Endothelial cell of umbilical vein (primary cell): ENCODE data around the gene MKRN1. TPM values are rescaled to one million over a fixed set of nuclear protein-coding genes. Genes with fewer than 3 reads are reported as not detected.
"Not testable (repeated sequence)": the region's sequence is repeated elsewhere in the genome, so short reads cannot be mapped to it uniquely, and the experiment has no call there.

Experiments used
- BruUV-seq: library from RNA; stranded (reverse); fragments of 400-500 nt; replicated peaks from 2 replicates; lab custom pipeline; 2021; lab: Mats Ljungman, UMichigan
- CTCF ChIA-PET: fragments of 300-600, 350-600 bp; sonication (Branson Sonifier 250); formaldehyde crosslinking; loops from one replicate; lab custom pipeline; 2021; ENCODE audit warnings: antibody characterized with exemption, inconsistent platforms; lab: Charles Lee
- POLR2A ChIA-PET: fragments of 300-600, 350-600 bp; sonication (Branson Sonifier 250); formaldehyde crosslinking; loops from one replicate; lab custom pipeline; 2021; ENCODE audit warnings: antibody characterized with exemption, inconsistent platforms; lab: Charles Lee
- DNase-seq: peaks from one replicate; pipeline ENCODE4 v3.0.0-alpha.2; 2011; ENCODE audit warnings: low read depth, low spot score
- FAIRE-seq: peaks from 2 replicates; lab custom pipeline; 2011; peaks lifted over from hg19 to GRCh38; lab: Jason Lieb, UNC
- H2AFZ ChIP-seq: 2 replicates; pipeline ENCODE4 v1.6.0; 2012; ENCODE audit warnings: low read depth, low read length, control low read depth, inconsistent platforms
- H3K27ac ChIP-seq: 2 replicates; pipeline ENCODE4 v1.5.1; 2011; ENCODE audit warnings: low read depth, mild to moderate bottlenecking, control low read depth, low read length, moderate library complexity; ENCODE audit not compliant: insufficient read depth
- H3K27me3 ChIP-seq, 2 experiments: 2 replicates each; pipeline versions ENCODE4 v1.6.0 to v1.6.1; 2011; ENCODE audit warnings: low read length in 2 of 2, mixed read lengths in 1 of 2; ENCODE audit not compliant: control insufficient read depth in 2 of 2, insufficient read depth in 2 of 2
- H3K36me3 ChIP-seq, 2 experiments: 2 replicates in 1 of 2; 3 replicates in 1 of 2; pipeline ENCODE4 v1.5.1; 2011; ENCODE audit warnings: low read length in 2 of 2, mild to moderate bottlenecking in 1 of 2, moderate library complexity in 1 of 2; ENCODE audit not compliant: control insufficient read depth in 2 of 2, insufficient read depth in 2 of 2; ENCODE audit errors: extremely low read depth in 1 of 2
- H3K4me1 ChIP-seq: 3 replicates; pipeline ENCODE4 v1.5.1; 2011; ENCODE audit warnings: mild to moderate bottlenecking, low read length; ENCODE audit not compliant: control insufficient read depth, insufficient read depth; ENCODE audit errors: extremely low read depth
- H3K4me2 ChIP-seq: 2 replicates; pipeline ENCODE4 v1.6.1; 2011; ENCODE audit warnings: low read length, control low read depth, mixed read lengths; ENCODE audit not compliant: insufficient read depth
- H3K4me3 ChIP-seq, 3 experiments: fragments of 200-600 bp in 1 of 3; sonication (generic), shearing (Covaris generic) in 1 of 3; replicated peaks in 1 of 3; 2 replicates each; pipeline ENCODE4 v1.5.1; 2011 to 2016; ENCODE audit warnings: control low read depth in 3 of 3, low read length in 3 of 3, mild to moderate bottlenecking in 2 of 3, inconsistent platforms in 1 of 3, low read depth in 1 of 3, moderate library complexity in 1 of 3; ENCODE audit not compliant: insufficient read depth in 1 of 3
- H3K79me2 ChIP-seq: 2 replicates; pipeline ENCODE4 v1.6.0; 2012; ENCODE audit warnings: low read length, inconsistent platforms; ENCODE audit not compliant: control insufficient read depth, insufficient read depth
- H3K9ac ChIP-seq: replicated peaks from 2 replicates; pipeline ENCODE3; 2011; ENCODE audit warnings: low read length, control low read depth; ENCODE audit not compliant: insufficient read depth; ENCODE audit errors: extremely low read depth
- H3K9me1 ChIP-seq: replicated peaks from 3 replicates; pipeline ENCODE4 v1.6.0; 2011; ENCODE audit warnings: mild to moderate bottlenecking, low read length; ENCODE audit not compliant: control insufficient read depth, insufficient read depth; ENCODE audit errors: extremely low read depth
- H3K9me3 ChIP-seq: replicated peaks from 2 replicates; pipeline ENCODE4 v1.5.1; 2012; ENCODE audit warnings: low read length, inconsistent platforms; ENCODE audit not compliant: control insufficient read depth, insufficient read depth
- H4K20me1 ChIP-seq: replicated peaks from 2 replicates; pipeline ENCODE3; 2011; ENCODE audit warnings: mild to moderate bottlenecking, low read length; ENCODE audit not compliant: control insufficient read depth, insufficient read depth; ENCODE audit errors: extremely low read depth
- EZH2 ChIP-seq: IDR thresholded peaks from 2 replicates; pipeline ENCODE4 v1.6.1; 2012; ENCODE audit warnings: borderline replicate concordance, low read depth, mild to moderate bottlenecking, moderate library complexity, low read length, inconsistent platforms; ENCODE audit not compliant: severe bottlenecking
- FOS ChIP-seq: IDR thresholded peaks from 2 replicates; pipeline ENCODE4 v1.6.1; 2011; ENCODE audit warnings: mild to moderate bottlenecking, low read length, moderate library complexity, borderline replicate concordance; ENCODE audit not compliant: insufficient read depth
- GATA2 ChIP-seq: IDR thresholded peaks from 2 replicates; pipeline ENCODE4 v1.7.0; 2011; ENCODE audit warnings: low read depth, mild to moderate bottlenecking, moderate library complexity, mixed read lengths, low read length; ENCODE audit not compliant: insufficient read length, insufficient read depth
- JUN ChIP-seq: IDR thresholded peaks from 2 replicates; pipeline ENCODE4 v1.6.1; 2011; ENCODE audit warnings: borderline replicate concordance, low read depth; ENCODE audit not compliant: insufficient read length, insufficient read depth
- MYC ChIP-seq: IDR thresholded peaks from one replicate; pipeline ENCODE4 v1.6.1; 2011; ENCODE audit warnings: mild to moderate bottlenecking, low read depth, low read length
- POLR2A ChIP-seq: IDR thresholded peaks from 2 replicates; pipeline ENCODE4 v1.6.1; 2012; ENCODE audit warnings: low read depth, mild to moderate bottlenecking, control low read depth, low read length
- POLR2AphosphoS5 ChIP-seq: IDR thresholded peaks from 2 replicates; pipeline ENCODE4 v1.6.1; 2012; ENCODE audit warnings: low read depth, mild to moderate bottlenecking, control low read depth, low read length, moderate library complexity; ENCODE audit not compliant: insufficient read depth
- dilution Hi-C: fragments of 300-500 bp; cut with MboI; formaldehyde crosslinking; loops from one replicate; pipeline ENCODE4 v1.15.0; 2019; ENCODE audit warnings: low sequenced_read_pairs; ENCODE audit not compliant: extremely low pct_ligation_motif_present
- intact Hi-C: fragments of 100-400 bp; cut with micrococcal nuclease; formaldehyde crosslinking; loops from one replicate; pipeline ENCODE4 v1.10.0; 2022
- polyA plus RNA-seq, 4 experiments: library from polyadenylated mRNA; depleted of rRNA in 3 of 4; stranded (reverse) in 3 of 4; unstranded in 1 of 4; fragments of >200 nt; gene quantifications; 2 replicates each; pipeline versions ENCODE4 v1.2.1 to v1.2.3, GENCODE V29; 2011 to 2012; ENCODE audit warnings: missing spikeins in 1 of 4
- total RNA-seq: library from RNA; stranded (reverse); gene quantifications from 2 replicates; pipeline ENCODE4 v1.2.3, GENCODE V29; 2021
- TF ChIP-seq, protein P1 (sequence below), 2 donors: IDR thresholded peaks; 1 replicate in 1 of 2; 2 replicates in 1 of 2; pipeline ENCODE4 v1.5.1; 2011; ENCODE audit warnings: low read length in 2 of 2, mild to moderate bottlenecking in 2 of 2, moderate library complexity in 2 of 2, control low read depth in 1 of 2, inconsistent platforms in 1 of 2, low read depth in 1 of 2; ENCODE audit not compliant: insufficient read depth in 1 of 2; ENCODE audit errors: extremely low read depth in 1 of 2
- TF ChIP-seq, protein P2 (sequence below): IDR thresholded peaks from 2 replicates; pipeline ENCODE4 v1.6.1; 2011; ENCODE audit not compliant: insufficient read depth, insufficient read length

Gene MKRN1
- total and polyA plus RNA-seq, 2 donors (not counting 3 experiments of a cell fraction or from before 2014, with no cell fraction given), result 24.9 to 52.2 TPM

DNA sequence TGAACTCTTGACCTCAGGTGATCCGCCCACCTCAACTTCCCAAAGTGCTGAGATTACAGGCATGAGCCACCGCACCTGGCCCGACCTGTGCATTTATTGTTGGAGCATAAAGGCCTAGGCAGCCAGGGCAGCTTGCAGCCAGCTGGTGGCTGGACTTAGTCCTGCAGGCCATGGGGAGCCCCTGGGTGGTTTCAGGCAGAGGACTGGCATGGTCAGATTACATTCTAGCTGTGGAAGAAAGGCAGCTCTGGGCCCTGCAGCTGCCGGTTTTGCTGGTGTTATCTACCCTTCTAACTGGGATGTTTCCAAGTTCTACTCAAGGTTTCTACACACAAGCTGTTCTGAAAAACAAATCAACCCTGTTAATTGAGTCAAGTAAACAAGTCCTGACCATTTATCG, 22.7 kb upstream of the MKRN1 start:
- Histone ChIP-seq H4K20me1 (no peaks in the 10 kb centered on the region), H3K79me2 (no peaks in the 10 kb centered on the region), H3K9me3 (no peaks in the 10 kb centered on the region), H3K27me3 (no peaks in the 10 kb centered on the region), H2AFZ (no peak overlapping the region), H3K27ac (no peak overlapping the region), H3K4me2 (no peak overlapping the region), H3K4me3 (no peak overlapping the region), H3K36me3 (no peaks in the 10 kb centered on the region), H3K4me1 (no peaks in the 10 kb centered on the region), H3K9me1 (no peaks in the 10 kb centered on the region), H3K9ac (no peak overlapping the region)
- DNase-seq, result no peak
- TF ChIP-seq JUN (no peak), MYC (no peak), FOS (no peak), GATA2 (no peak), POLR2A (no peak), EZH2 (no peak), POLR2AphosphoS5 (no peak)
- TF ChIP-seq, protein P1, sequence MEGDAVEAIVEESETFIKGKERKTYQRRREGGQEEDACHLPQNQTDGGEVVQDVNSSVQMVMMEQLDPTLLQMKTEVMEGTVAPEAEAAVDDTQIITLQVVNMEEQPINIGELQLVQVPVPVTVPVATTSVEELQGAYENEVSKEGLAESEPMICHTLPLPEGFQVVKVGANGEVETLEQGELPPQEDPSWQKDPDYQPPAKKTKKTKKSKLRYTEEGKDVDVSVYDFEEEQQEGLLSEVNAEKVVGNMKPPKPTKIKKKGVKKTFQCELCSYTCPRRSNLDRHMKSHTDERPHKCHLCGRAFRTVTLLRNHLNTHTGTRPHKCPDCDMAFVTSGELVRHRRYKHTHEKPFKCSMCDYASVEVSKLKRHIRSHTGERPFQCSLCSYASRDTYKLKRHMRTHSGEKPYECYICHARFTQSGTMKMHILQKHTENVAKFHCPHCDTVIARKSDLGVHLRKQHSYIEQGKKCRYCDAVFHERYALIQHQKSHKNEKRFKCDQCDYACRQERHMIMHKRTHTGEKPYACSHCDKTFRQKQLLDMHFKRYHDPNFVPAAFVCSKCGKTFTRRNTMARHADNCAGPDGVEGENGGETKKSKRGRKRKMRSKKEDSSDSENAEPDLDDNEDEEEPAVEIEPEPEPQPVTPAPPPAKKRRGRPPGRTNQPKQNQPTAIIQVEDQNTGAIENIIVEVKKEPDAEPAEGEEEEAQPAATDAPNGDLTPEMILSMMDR (IDR thresholded peaks at IDR 0.05; ENCODE audit: extremely low read depth in 1 of 2, insufficient read depth in 1 of 2, low read depth in 1 of 2, low read length in 2 of 2), result no peak
- TF ChIP-seq, protein P2, sequence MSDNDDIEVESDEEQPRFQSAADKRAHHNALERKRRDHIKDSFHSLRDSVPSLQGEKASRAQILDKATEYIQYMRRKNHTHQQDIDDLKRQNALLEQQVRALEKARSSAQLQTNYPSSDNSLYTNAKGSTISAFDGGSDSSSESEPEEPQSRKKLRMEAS, result no peak
- CTCF ChIA-PET, result interaction anchor here (1.5 kb wide), 1 partner anchor 16 kb away, joined by 7 read pairs; no protein-coding TSS in a partner anchor
- BruUV-seq, result no TSS peak
- POLR2A ChIA-PET, result no interaction called here
- no peak for FAIRE-seq
- intact Hi-C loops (no loop called here), dilution Hi-C loops (no loop called here)

DNA sequence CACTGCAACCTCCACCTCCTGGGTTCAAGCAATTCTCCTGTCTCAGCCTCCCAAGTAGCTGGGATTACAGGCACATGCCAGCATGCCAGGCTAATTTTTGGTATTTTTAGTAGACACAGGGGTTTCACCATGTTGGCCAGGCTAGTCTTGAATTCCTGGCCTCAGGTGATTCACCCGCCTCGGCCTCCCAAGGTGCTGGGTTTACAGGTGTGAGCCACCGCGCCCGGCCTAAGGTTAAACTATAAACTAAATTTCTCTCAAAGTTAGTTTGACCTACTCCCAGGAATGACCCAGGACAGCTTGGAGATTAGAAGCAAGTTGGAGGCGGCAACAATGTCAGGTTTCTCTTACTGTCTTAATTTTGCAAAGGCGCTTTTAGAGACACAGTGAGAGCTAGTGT, 18.5 kb upstream of the MKRN1 start:
- H3K9me3 ChIP-seq, H3K9me1 ChIP-seq, H3K4me1 ChIP-seq, H3K9ac ChIP-seq, H2AFZ ChIP-seq, POLR2A ChIA-PET, dilution Hi-C loops, H3K4me2 ChIP-seq, BruUV-seq, FAIRE-seq, H3K4me3 ChIP-seq, H3K79me2 ChIP-seq, intact Hi-C loops, H3K36me3 ChIP-seq, DNase-seq, H3K27me3 ChIP-seq, H3K27ac ChIP-seq, H4K20me1 ChIP-seq: not testable (repeated sequence)
- CTCF ChIA-PET, result interaction anchor here (2.1 kb wide), 1 partner anchor 19 kb away, joined by 11 read pairs; no protein-coding TSS in a partner anchor
